GM21526 (cell line): ENCODE results near the gene CIART.
"Not testable (repeated sequence)": the region's sequence is repeated elsewhere in the genome, so short reads cannot be mapped to it uniquely, and the experiment has no call there.

ENCODE experiments used
- ATAC-seq: cut with Tn5 transposase; IDR thresholded peaks from one replicate; pipeline ENCODE4 v1.9.1; 2021; ENCODE audit warnings: moderate library complexity; ENCODE audit not compliant: unreplicated experiment, low FRiP score

CIART gene

GRCh38 chr1:150308585-150308984, 26.2 kb downstream of the CIART start:
- not testable (repeated sequence) for ATAC-seq

- no peak for ATAC-seq
Measured at GRCh38 chr1:150309758-150310508, 27.6 kb downstream of the CIART start.

- no peak for ATAC-seq
Measured at GRCh38 chr1:150311762-150312161, 29.4 kb downstream of the CIART start.

GRCh38 chr1:150314691-150315090, 32.3 kb downstream of the CIART start:
- not testable (repeated sequence) for ATAC-seq

- no peak for ATAC-seq
Measured at GRCh38 chr1:150320667-150320978, 38.3 kb downstream of the CIART start.

GRCh38 chr1:150321826-150322166, 39.4 kb downstream of the CIART start:
- no peak for ATAC-seq

- ATAC-seq: no peak
Measured at GRCh38 chr1:150322310-150322709, 40.0 kb downstream of the CIART start.

- no peak for ATAC-seq
Measured at GRCh38 chr1:150332651-150333290, 50.4 kb downstream of the CIART start.
